ENCODE results near the gene COL26A1.
"Not testable (repeated sequence)": the region's sequence is repeated elsewhere in the genome, so short reads cannot be mapped to it uniquely, and the experiment has no call there.

Gene COL26A1

GRCh38 chr7:101453617-101454016, 90.9 kb downstream of the COL26A1 start:
- no peak for ATAC-seq

- no peak for ATAC-seq
These were observed 94.5 kb downstream of the COL26A1 start for GRCh38 chr7:101457001-101457750.

- no peak for ATAC-seq
These were observed 102.5 kb downstream of the COL26A1 start for GRCh38 chr7:101465131-101465530.

GRCh38 chr7:101465576-101466196, 103.0 kb downstream of the COL26A1 start:
- no peak for ATAC-seq

- ATAC-seq, result no peak
These were observed 104.2 kb downstream of the COL26A1 start for GRCh38 chr7:101466871-101467270.

GRCh38 chr7:101468546-101469275, 106.0 kb downstream of the COL26A1 start:
- ATAC-seq, result no peak

GRCh38 chr7:101470668-101471487, 108.2 kb downstream of the COL26A1 start:
- ATAC-seq, result no peak

GRCh38 chr7:101474178-101474577, 111.5 kb downstream of the COL26A1 start:
- ATAC-seq, result no peak

- not testable (repeated sequence) for ATAC-seq
These were observed 113.0 kb downstream of the COL26A1 start for GRCh38 chr7:101475691-101476090.

GRCh38 chr7:101479217-101479616, 116.5 kb downstream of the COL26A1 start:
- no peak for ATAC-seq

- not testable (repeated sequence) for ATAC-seq
These were observed 123.4 kb downstream of the COL26A1 start for GRCh38 chr7:101486056-101486432.

GRCh38 chr7:101486433-101487104, 123.9 kb downstream of the COL26A1 start:
- no peak for ATAC-seq

GRCh38 chr7:101487105-101487458, 124.4 kb downstream of the COL26A1 start:
- no peak for ATAC-seq

- no peak for ATAC-seq
These were observed 125.1 kb downstream of the COL26A1 start for GRCh38 chr7:101487753-101488152.

GRCh38 chr7:101488826-101489572, 126.3 kb downstream of the COL26A1 start:
- no peak for ATAC-seq

GRCh38 chr7:101490439-101490838, 127.8 kb downstream of the COL26A1 start:
- ATAC-seq, result not testable (repeated sequence)

GRCh38 chr7:101491442-101491841, 128.8 kb downstream of the COL26A1 start:
- ATAC-seq, result not testable (repeated sequence)

- no peak for ATAC-seq
These were observed 132.1 kb downstream of the COL26A1 start for GRCh38 chr7:101494602-101495329.

- ATAC-seq, result no peak
These were observed 133.3 kb downstream of the COL26A1 start for GRCh38 chr7:101496017-101496416.

GRCh38 chr7:101501351-101501750, 138.7 kb downstream of the COL26A1 start:
- no peak for ATAC-seq

Measured in activated CD4-positive, CD25-positive, alpha-beta regulatory T cell treated with anti-CD3 and anti-CD28 coated beads, Interleukin-2, amount 50 U/mL, for 24 hours (primary cell).